ENCODE measurements around the gene CDSN.

DNA sequence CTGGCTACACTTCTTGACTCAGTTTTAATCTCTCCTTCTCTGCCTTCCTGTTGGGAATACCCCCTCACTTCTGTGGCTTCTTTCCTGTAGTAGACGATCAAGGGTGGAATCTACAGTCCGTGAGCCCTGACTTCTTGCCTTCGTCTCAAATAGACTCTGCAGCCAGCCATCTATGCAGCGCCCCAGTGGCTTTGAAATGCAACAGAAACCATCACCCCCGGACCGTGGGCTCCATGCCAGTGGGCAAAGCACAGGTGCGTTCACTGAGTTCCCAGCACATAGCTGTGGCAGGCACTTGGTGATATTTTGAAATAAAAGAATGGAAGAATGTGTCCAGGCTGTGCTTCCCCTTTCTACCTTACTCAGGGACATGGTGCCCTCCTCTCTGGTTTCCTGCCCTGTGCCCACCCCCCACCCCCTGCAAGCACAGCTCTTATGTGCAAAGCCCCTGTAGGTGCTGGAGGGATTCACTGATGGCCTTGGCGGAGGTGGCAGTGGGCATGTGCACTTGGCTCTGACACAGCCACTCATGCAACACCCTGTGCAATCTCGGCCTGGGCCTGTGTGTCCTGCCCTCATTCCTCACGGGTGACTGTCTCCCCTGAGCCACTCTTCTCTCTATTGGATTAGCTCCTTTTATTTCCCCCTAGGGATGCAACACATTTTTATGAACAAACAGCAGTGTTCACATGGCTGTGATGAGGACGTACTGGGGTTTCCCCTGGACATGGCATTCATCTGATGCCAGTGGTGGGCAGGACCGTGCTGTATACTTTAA lies 5.5 kb upstream of the CDSN start:
- TF ChIP-seq, protein P1, sequence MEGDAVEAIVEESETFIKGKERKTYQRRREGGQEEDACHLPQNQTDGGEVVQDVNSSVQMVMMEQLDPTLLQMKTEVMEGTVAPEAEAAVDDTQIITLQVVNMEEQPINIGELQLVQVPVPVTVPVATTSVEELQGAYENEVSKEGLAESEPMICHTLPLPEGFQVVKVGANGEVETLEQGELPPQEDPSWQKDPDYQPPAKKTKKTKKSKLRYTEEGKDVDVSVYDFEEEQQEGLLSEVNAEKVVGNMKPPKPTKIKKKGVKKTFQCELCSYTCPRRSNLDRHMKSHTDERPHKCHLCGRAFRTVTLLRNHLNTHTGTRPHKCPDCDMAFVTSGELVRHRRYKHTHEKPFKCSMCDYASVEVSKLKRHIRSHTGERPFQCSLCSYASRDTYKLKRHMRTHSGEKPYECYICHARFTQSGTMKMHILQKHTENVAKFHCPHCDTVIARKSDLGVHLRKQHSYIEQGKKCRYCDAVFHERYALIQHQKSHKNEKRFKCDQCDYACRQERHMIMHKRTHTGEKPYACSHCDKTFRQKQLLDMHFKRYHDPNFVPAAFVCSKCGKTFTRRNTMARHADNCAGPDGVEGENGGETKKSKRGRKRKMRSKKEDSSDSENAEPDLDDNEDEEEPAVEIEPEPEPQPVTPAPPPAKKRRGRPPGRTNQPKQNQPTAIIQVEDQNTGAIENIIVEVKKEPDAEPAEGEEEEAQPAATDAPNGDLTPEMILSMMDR (conservative IDR thresholded peaks at IDR 0.05 in 1 of 2, IDR thresholded peaks at IDR 0.05 in 1 of 2; ENCODE audit: low read depth in 1 of 2, low read length in 2 of 2) = no peak
- TF ChIP-seq EZH2 (IDR thresholded peaks at IDR 0.05; ENCODE audit: low read length, missing control alignments) = no peak
